GM06990 (cell line): ENCODE results near the gene SLC2A5.

Experiments
- DNase-seq: peaks from one replicate; pipeline ENCODE4 v3.0.0-alpha.2; 2011; ENCODE audit not compliant: insufficient read length; ENCODE audit errors: extremely low read depth
- H3K27me3 ChIP-seq: replicated peaks from 2 replicates; pipeline ENCODE4 v1.6.0; 2011; ENCODE audit warnings: low read length; ENCODE audit not compliant: control insufficient read depth, insufficient read depth
- H3K36me3 ChIP-seq: 2 replicates; pipeline ENCODE4 v1.5.1; 2011; ENCODE audit warnings: low read length; ENCODE audit not compliant: control insufficient read depth, insufficient read depth
- H3K4me3 ChIP-seq: replicated peaks from 2 replicates; pipeline ENCODE4 v1.5.1; 2011; ENCODE audit warnings: low read depth, mild to moderate bottlenecking, control low read depth, low read length
- TF ChIP-seq, protein P1 (sequence below): IDR thresholded peaks from 2 replicates; pipeline ENCODE4 v1.5.1; 2011; ENCODE audit warnings: low read length, control low read depth, mild to moderate bottlenecking, inconsistent platforms; ENCODE audit not compliant: insufficient read depth, poor library complexity, severe bottlenecking

Gene SLC2A5

DNA sequence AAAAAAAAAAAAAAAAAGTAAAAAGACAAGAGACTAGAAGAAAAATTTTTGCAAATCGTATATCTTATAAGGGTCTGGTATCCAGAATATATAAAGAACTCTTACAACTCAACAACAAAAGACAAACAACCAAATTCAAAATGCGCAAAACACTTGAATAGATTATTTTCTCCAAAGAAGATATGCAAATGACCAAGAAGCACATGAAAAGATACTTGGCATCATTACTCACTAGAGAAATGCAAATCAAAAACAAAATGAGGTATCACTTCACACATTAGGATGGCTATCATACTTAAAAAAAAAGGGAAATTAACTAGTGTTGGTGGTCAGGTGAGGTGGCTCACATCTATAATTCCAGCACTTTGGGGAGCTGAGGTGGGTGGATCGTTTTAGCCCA lies 12.0 kb upstream of the SLC2A5 start:
- H3K36me3 ChIP-seq: no peaks in the 10 kb centered on the region
- DNase-seq: no peak
- H3K4me3 ChIP-seq: no peak overlapping the region
- no peaks in the 10 kb centered on the region for H3K27me3 ChIP-seq
- TF ChIP-seq, protein P1, sequence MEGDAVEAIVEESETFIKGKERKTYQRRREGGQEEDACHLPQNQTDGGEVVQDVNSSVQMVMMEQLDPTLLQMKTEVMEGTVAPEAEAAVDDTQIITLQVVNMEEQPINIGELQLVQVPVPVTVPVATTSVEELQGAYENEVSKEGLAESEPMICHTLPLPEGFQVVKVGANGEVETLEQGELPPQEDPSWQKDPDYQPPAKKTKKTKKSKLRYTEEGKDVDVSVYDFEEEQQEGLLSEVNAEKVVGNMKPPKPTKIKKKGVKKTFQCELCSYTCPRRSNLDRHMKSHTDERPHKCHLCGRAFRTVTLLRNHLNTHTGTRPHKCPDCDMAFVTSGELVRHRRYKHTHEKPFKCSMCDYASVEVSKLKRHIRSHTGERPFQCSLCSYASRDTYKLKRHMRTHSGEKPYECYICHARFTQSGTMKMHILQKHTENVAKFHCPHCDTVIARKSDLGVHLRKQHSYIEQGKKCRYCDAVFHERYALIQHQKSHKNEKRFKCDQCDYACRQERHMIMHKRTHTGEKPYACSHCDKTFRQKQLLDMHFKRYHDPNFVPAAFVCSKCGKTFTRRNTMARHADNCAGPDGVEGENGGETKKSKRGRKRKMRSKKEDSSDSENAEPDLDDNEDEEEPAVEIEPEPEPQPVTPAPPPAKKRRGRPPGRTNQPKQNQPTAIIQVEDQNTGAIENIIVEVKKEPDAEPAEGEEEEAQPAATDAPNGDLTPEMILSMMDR: no peak

DNA sequence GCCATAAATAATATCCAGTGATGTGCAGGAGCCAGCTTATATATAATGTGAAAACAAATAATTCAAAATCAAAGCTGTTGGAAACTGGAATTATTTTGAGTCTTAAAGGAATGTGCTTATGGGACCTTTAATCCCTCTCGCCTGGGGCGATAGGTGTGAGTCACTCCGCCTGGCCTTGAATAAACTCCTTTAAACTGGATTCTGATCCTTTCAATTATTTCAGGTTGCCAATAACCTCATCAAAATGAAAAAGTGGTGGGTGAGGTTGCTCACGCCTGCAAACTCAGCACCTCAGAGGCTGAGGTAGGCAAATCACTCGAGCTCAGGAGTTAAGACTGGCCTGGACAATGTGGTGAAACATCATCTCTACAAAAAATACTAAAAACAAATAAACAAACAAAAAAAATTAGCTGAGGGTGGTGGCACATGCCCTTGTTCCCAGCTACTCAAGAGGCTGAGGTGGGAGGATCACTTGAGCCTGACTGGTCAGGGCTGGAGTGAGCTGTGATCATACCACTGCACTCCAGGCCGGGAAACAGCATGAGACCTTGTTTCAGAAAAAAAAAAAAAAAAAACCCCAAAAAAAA lies 11.4 kb upstream of the SLC2A5 start:
- Histone ChIP-seq H3K27me3 (no peaks in the 10 kb centered on the region), H3K36me3 (no peaks in the 10 kb centered on the region), H3K4me3 (no peak overlapping the region)
- DNase-seq: no peak
- TF ChIP-seq, protein P1: no peak

DNA sequence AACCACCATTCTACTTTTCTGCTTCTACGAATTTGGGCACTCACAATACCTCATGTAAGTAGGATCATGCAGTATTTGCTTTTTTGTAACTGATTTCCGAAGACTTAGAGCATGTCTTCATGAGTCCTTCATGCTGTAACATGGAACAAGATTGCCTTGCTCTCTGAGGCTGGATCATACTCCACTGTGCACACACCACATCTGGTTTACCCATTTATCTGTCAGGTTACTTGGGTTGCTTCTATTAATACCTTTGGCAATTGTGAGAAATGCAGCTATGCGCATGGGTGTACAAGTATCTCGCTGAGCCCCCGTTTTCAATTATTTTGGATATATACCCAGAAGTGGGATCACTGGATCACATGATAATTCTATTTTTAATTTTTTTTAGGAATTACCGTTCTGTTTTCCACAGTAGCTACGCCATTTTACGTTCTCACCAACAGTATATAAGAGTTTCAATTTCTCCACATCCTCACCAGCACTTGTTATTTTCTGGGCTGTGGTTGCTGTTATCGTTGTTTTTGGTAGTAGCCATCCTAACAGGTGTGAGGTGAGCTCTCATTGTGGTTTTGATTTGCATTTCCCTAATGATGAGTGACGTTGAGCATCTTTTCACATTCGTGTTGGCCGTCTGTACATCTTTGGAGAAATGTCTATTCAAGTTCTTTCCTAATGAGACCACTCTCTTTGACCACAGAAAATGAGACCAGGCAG lies 10.7 kb upstream of the SLC2A5 start:
- DNase-seq: peak; percentile 79
- Histone ChIP-seq H3K27me3 (no peaks in the 10 kb centered on the region), H3K36me3 (no peaks in the 10 kb centered on the region), H3K4me3 (no peak overlapping the region)
- TF ChIP-seq, protein P1: no peak

DNA sequence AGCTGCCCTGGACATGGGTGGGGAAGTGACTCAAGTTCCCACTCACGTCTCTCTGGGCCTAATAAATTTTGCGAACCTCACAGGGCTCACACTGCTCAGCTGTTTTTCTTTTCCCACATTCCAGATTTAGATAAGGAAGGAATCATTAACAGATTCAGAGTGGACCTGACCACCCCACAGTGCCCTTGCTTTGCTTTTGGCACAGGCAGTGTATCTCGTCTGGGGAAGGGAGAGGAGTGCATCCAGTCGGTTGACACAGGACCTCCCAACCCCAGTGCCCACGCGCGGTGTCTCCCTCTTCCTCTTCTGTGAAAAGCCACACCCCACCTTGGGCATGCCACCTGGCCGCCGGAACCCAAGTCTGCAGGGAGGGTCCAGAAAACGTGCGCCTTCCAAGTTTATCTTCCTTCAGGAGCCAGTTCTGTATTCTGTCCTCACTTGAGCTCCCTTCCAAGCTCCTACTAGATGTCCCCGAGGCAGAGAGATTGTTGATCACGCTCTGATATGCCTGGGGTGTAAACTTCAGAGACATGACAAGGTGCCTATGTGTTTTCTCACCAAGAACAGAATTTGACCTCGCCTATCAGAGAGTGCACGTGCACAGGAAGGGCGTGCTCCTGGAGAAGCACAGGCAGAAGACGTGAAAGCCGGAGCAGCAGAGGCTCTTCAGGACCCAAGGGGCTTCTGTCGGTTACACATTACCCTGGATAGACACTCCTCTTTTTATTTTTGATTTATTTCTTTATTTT lies 9.5 kb upstream of the SLC2A5 start:
- H3K27me3 ChIP-seq: no peaks in the 10 kb centered on the region
- no peak for DNase-seq

DNA sequence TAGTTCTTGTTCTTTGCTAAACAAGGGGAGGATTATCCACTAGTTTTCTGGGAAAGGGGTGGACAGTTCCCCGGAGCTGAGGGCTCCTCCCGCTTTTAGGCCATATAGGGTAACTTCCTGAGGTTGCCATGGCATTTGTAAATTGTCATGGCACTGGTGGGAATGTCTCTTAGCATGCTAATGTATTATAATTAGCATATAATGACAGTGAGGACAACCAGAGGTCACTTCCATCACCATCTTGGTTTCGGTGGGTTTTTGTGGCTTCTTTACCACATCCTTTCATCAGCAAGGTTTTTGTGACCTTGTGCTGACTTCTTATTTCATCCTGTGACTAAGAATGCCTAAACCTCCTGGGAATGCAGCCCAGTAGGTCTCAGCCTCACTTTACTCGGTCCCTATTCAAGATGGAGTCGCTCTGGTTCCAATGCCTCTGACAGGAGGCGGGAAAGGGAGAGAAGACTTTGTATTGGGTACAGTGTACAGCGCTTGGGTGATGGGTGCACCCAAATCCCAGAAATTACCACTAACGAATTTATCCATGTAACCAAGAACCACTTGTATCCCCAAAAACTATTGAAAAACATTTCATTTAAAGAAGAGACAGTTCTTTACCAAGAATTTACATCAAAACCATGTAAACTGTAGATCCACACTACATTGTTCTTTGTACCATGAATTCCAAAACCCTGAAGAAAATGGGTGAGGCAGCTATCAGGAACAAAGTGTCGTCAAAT lies 8.7 kb upstream of the SLC2A5 start:
- Histone ChIP-seq H3K36me3 (no peaks in the 10 kb centered on the region), H3K4me3 (no peak overlapping the region), H3K27me3 (no peaks in the 10 kb centered on the region)
- TF ChIP-seq, protein P1: no peak
- peak; percentile 46 for DNase-seq

More for the DNA sequence above, 9.5 kb upstream of the SLC2A5 start:
- TF ChIP-seq, protein P1: no peak
- Histone ChIP-seq H3K36me3 (no peaks in the 10 kb centered on the region), H3K4me3 (no peak overlapping the region)
